Tibial nerve (tissue), 4 donors: ENCODE measurements around the gene KDM4B.

ENCODE experiments used
- EP300 ChIP-seq, 2 donors: sonication (generic); formaldehyde crosslinking; IDR thresholded peaks; one replicate each; pipeline ENCODE4 v1.6.1; 2017; ENCODE audit warnings: antibody characterized with exemption in 2 of 2, mild to moderate bottlenecking in 1 of 2
- POLR2A ChIP-seq, 2 donors: fragments of 450-650 bp; IDR thresholded peaks; one replicate each; pipeline ENCODE4 v1.6.1; 2017; ENCODE audit warnings: antibody characterized with exemption in 2 of 2, mild to moderate bottlenecking in 2 of 2, moderate library complexity in 2 of 2
- TF ChIP-seq, protein P1 (sequence below), 5 experiments: fragments of 200-600 bp in 3 of 5; fragments of 450-650 bp in 2 of 5; sonication (generic) in 3 of 5; IDR thresholded peaks; one replicate each; pipeline ENCODE4 v1.5.1; 2016 to 2019; ENCODE audit warnings: antibody characterized with exemption in 5 of 5, mild to moderate bottlenecking in 3 of 5, moderate library complexity in 2 of 5

- TF ChIP-seq, protein P1, sequence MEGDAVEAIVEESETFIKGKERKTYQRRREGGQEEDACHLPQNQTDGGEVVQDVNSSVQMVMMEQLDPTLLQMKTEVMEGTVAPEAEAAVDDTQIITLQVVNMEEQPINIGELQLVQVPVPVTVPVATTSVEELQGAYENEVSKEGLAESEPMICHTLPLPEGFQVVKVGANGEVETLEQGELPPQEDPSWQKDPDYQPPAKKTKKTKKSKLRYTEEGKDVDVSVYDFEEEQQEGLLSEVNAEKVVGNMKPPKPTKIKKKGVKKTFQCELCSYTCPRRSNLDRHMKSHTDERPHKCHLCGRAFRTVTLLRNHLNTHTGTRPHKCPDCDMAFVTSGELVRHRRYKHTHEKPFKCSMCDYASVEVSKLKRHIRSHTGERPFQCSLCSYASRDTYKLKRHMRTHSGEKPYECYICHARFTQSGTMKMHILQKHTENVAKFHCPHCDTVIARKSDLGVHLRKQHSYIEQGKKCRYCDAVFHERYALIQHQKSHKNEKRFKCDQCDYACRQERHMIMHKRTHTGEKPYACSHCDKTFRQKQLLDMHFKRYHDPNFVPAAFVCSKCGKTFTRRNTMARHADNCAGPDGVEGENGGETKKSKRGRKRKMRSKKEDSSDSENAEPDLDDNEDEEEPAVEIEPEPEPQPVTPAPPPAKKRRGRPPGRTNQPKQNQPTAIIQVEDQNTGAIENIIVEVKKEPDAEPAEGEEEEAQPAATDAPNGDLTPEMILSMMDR (IDR thresholded peaks at IDR 0.05) = no peak
- TF ChIP-seq POLR2A (IDR thresholded peaks at IDR 0.05) = no peak
- no peak for TF ChIP-seq EP300 (IDR thresholded peaks at IDR 0.05)
Measured at GRCh38 chr19:5137114-5137513, 168.2 kb downstream of the KDM4B start.
